Ramos (cell line): ENCODE data around the gene GLRX2.
"Not testable (repeated sequence)": the region's sequence is repeated elsewhere in the genome, so short reads cannot be mapped to it uniquely, and the experiment has no call there.

ENCODE experiments used
- in situ Hi-C: fragments of 300-500 bp; cut with MboI; formaldehyde crosslinking; loops from one replicate; pipeline ENCODE4 v1.14.3; 2022; ENCODE audit warnings: low sequenced_read_pairs; ENCODE audit not compliant: unreplicated experiment

Gene GLRX2

DNA sequence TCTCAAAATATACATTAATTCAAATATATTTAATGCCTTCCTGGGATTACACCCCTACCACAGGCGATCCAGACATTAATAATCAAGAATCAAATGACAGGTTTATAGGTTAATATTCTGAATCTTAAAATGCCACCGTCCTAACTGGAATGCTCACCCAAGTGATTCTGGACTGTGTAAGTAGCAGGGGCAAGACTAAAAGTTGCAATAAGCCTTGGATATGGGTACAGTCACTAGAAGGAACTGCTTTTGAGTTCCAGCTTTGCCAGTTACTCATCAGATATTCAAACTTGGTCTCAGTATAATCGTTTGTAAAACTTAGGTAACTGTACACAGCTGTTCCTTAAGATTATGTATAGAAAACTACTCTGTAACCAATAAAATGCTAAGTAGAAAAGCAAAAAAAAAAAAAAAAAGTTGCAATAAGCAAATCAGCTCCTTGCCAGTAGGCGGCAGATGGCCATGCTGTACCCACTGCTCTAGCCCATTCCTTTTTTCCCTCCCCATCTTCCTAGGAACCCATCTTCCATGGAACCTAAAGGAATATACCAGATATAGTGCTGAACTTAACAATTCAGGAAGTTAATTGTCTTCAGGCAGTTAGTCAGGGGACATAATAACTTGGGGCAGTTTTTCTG lies 35.3 kb downstream of the GLRX2 start:
- in situ Hi-C loops, result loop anchor here (25.0 kb wide), 1 partner anchor 458 kb away; no protein-coding TSS in a partner anchor

DNA sequence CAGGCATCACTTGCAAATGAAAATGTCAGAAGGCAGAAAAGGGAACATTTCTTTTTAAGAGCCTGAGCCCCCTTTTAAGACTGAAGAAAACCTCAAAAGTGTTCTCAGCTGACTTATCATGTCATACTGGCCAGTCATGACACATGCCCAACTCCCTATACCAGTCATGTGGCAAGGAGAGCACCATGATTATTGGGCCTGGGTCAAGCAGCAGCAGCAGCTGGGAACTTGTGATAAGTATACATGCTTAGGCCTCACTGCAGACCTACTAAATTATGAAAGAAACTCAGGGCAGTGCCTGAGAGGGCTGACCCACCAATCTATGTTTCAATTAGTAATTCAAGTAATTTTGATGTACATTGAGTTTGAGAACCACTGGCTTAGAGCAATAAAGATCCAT lies 37.2 kb downstream of the GLRX2 start:
- in situ Hi-C loops, result loop anchor here (25.0 kb wide), 1 partner anchor 456 kb away; no protein-coding TSS in a partner anchor

DNA sequence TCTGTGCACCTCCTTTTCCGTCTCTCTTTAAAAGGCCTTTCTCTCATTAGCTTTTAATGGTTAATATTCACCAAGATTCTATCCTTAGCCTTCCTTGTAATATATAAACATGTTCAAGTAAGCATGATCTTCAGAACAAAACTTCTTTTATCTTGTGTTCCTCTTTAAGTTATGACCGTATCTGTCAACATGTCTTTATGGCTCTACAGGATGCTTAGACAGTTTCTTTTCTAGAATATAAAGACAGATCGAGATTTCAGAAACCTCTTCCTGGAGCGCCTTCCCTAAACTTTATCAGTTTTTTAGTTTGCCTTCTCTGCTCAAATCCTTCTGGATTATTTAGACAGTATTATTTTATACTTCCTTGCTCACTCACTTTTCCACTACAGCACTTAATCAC lies 38.6 kb downstream of the GLRX2 start:
- in situ Hi-C loops, result loop anchor here (25.0 kb wide), 1 partner anchor 454 kb away; no protein-coding TSS in a partner anchor

GRCh38 chr1:193065954-193066353 lies 39.3 kb downstream of the GLRX2 start:
- in situ Hi-C loops, result loop anchor here (25.0 kb wide), 1 partner anchor 454 kb away; no protein-coding TSS in a partner anchor

DNA sequence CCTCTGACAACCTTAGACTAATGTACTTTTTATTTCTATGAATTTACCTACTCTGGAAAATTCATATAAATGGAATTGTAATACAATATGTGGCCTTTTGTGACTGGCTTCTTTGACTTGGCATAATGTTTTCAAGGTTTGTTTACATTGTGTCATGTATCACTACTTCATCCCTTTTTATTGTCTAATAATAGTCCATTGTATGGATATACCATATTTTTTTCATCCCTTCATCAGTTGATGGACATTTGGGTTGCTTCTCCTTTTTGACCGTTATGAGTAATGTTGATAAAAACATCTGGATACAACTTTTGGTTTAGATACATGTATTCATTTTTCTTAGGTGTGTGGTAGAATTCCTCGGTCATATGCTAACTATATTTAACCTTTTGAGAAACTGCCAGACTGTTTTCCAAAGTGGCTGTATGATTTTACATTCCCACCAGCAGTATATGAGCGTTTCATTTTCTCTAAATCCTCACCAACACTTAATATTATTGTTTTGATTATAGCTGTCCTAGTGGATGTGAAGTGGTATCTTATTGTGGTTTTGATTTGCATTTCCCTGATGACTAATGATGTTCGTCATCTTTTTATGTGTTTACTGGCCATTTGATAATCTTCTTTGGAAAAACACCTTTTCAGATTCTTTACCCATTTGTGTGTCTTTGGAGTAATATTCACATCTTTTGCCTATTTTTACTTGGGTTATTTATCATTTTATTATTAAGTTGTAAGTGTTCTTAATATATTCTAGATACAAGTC lies 42.3 kb downstream of the GLRX2 start:
- in situ Hi-C loops, result loop anchor here (25.0 kb wide), 1 partner anchor 451 kb away; no protein-coding TSS in a partner anchor

- in situ Hi-C loops, result loop anchor here (25.0 kb wide), 1 partner anchor 449 kb away; no protein-coding TSS in a partner anchor
These were observed 44.3 kb downstream of the GLRX2 start for GRCh38 chr1:193060938-193061337.

- in situ Hi-C loops, result loop anchor here (25.0 kb wide), 1 partner anchor 448 kb away; no protein-coding TSS in a partner anchor
These were observed 44.8 kb downstream of the GLRX2 start for GRCh38 chr1:193060406-193060805.

GRCh38 chr1:193060115-193060403 lies 45.2 kb downstream of the GLRX2 start:
- in situ Hi-C loops, result loop anchor here (25.0 kb wide), 1 partner anchor 448 kb away; no protein-coding TSS in a partner anchor

DNA sequence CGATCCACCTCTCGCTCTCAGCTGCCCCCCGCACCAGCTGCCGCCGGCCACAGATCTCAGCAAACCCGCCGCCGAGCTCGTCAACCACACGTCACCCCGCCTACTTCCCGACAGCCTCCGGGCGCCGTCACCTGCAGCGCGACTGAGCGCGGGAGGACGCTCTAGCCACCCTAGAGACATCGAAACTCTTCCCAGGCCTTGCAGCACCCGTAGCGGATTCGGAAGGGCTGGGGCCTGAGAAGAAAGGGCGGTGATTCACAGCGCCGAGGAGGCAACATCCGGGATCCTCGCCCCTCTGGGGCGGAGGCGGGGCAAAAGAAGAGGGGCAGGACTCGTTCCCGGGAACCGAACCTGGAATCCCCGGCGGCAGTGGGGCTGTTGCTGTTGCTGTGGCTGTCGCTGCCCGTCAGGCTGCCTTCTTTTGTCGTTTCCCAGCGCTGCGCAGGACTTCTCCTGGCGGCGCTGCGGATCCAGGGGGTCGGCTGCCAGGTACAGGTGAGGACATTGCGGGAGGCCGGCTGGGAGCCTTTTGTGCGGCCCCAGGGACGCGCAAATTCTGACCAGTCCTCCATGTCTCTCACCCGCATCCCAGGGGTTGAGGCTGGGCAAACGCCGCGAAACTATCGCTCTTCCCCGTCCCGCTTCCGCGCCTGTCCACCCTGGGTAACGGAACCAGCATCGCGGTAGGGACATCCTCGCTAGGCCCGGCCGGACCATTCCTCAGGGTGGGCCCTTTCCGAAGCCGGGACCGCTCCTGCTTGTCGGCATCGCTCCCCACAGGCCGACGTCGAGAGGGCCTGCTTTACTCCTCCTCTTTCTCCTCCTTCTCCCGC lies 45.7 kb downstream of the GLRX2 start, which contains the start of the genes RO60 and UCHL5:
TSS of gene RO60 (plus strand) at position 331 of the 833 bp plus-strand sequence. CDS start 9,443 bp downstream, outside the sequence.
TSS of gene UCHL5 (minus strand) at position 79 of the 833 bp plus-strand sequence. CDS start 100 bp downstream, outside the sequence.
- in situ Hi-C loops, result loop anchor here (25.0 kb wide), 1 partner anchor 447 kb away; no protein-coding TSS in a partner anchor

DNA sequence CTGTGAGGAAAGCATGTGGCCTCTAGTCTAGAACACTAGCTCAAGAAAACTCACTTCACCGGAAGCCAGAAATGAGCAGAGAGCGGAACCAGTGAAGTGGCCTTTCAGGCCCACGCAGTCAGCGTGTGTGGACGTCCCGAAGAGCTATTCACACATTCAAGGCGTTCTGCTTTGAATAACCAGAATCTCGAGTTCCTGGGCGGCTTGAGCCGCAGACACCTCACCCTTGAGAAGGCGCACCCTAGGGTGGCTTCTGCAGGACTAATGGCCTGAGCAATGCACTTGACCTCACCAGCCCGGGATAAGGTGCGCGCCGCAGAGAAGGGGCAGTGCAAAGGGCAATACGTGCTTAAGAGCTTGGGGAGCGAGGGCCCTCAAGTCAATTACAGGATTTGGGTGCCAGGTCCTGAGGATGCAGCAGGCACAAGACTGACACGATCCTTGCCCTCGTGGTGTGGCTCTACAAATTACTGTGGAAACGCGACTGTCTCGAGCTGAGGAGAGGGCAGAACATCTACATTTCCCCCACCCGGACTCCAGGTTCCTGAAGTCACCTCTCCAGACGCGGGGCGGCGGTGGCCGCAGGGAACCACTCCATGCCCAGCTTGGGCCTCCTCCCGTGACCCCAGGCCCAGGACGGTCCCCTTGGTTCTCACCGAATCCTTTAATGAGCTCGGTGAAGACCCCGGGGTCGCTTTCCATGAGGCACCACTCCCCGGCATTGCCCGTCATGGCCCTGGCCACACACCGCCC lies 46.5 kb downstream of the GLRX2 start:
- in situ Hi-C loops, result loop anchor here (25.0 kb wide), 1 partner anchor 446 kb away; no protein-coding TSS in a partner anchor

DNA sequence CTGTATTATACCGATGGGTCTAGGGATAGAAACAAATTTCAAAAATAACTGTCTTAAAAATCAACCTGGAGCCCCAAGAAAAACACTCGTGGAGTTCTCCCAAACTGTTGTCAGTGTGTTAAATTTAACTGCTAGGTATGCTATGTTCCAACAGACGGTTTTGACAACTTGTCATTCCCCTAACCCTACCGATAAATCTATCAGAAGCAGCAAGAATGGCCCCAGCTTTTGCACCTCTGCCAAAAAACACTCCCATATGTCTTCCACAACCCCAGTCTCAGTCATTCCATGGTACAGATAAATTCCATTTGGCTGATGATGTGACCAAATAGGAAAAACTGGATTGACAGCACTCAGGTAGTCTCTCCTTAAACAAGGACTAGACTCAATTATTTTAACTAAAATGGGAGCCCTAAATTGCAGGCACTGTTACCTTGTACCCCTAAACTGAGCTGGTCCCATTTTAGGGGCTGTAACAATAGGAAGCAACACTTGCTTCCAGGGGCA lies 51.0 kb downstream of the GLRX2 start:
- in situ Hi-C loops, result loop anchor here (25.0 kb wide), 1 partner anchor 442 kb away; no protein-coding TSS in a partner anchor

- in situ Hi-C loops, result not testable (repeated sequence)
These were observed 56.3 kb downstream of the GLRX2 start for GRCh38 chr1:193048913-193049312.
